Sigmoid colon (tissue), 4 donors: ENCODE results near the gene CLSTN2.

Source experiments
- CTCF ChIP-seq, 4 experiments: fragments of 450-650 bp in 3 of 4; fragments of 200-600 bp in 1 of 4; IDR thresholded peaks; one replicate each; pipeline ENCODE4 v1.5.1; 2016 to 2019; ENCODE audit warnings: antibody characterized with exemption in 4 of 4, mild to moderate bottlenecking in 3 of 4, moderate library complexity in 2 of 4
- EP300 ChIP-seq, 4 donors: sonication (generic); formaldehyde crosslinking; IDR thresholded peaks; one replicate each; pipeline ENCODE4 v1.6.1; 2017; ENCODE audit warnings: antibody characterized with exemption in 4 of 4
- POLR2A ChIP-seq, 2 donors: fragments of 450-650 bp; IDR thresholded peaks; one replicate each; pipeline ENCODE4 v1.6.1; 2016; ENCODE audit warnings: antibody characterized with exemption in 2 of 2, mild to moderate bottlenecking in 2 of 2, moderate library complexity in 2 of 2
- POLR2AphosphoS5 ChIP-seq, 4 donors: sonication (generic); formaldehyde crosslinking; IDR thresholded peaks; one replicate each; pipeline ENCODE4 v1.6.1; 2017; ENCODE audit warnings: antibody characterized with exemption in 4 of 4

GRCh38 chr3:140007081-140007480 is 72.1 kb downstream of the CLSTN2 start:
- no peak for TF ChIP-seq CTCF (IDR thresholded peaks at IDR 0.05)
- no peak for TF ChIP-seq POLR2A (IDR thresholded peaks at IDR 0.05)
- no peak for TF ChIP-seq POLR2AphosphoS5 (IDR thresholded peaks at IDR 0.05)
- TF ChIP-seq EP300 (IDR thresholded peaks at IDR 0.05) = no peak
